ENCODE results near the gene VSTM1. TPM values are rescaled to one million over a fixed set of nuclear protein-coding genes. Genes with fewer than 3 reads are reported as not detected.

Gene VSTM1
- total RNA-seq, 1 experiment from 2014 or later: not detected

GRCh38 chr19:54047616-54048015, 16.1 kb downstream of the VSTM1 start:
- Histone ChIP-seq H2BK20ac (ENCODE audit: low read depth, low read length, poor library complexity, severe bottlenecking) (no peak overlapping the region), H3K4ac (ENCODE audit: low read depth, low read length) (no peak overlapping the region), H3K14ac (ENCODE audit: insufficient read depth, low read length) (no peak overlapping the region), H3K23ac (ENCODE audit: insufficient read length, low read depth, low read length) (no peak overlapping the region), H4K8ac (replicated peaks; ENCODE audit: insufficient read length, low read depth, low read length) (no peak overlapping the region), H3T11ph (ENCODE audit: low read length) (no peak overlapping the region), H4K5ac (ENCODE audit: insufficient read length, low read depth, low read length) (no peak overlapping the region), H2BK120ac (ENCODE audit: low read depth, low read length, poor library complexity, severe bottlenecking) (no peak overlapping the region), H3K79me2 (ENCODE audit: insufficient read depth, low read length) (no peaks in the 10 kb centered on the region), H3K23me2 (ENCODE audit: insufficient read length, low read depth, low read length, poor library complexity, severe bottlenecking) (no peaks in the 10 kb centered on the region), H4K91ac (ENCODE audit: insufficient read length, low read depth, low read length) (no peak overlapping the region), H3K4me2 (ENCODE audit: insufficient read depth, insufficient read length, low read length) (no peak overlapping the region), H2BK15ac (ENCODE audit: low read depth, low read length) (no peak overlapping the region), H3K56ac (ENCODE audit: insufficient read length, low read depth, low read length) (no peak overlapping the region), H2BK12ac (ENCODE audit: insufficient read length, low read depth, low read length) (no peak overlapping the region), H3K9me3 (ENCODE audit: control insufficient read depth, low read depth, low read length) (no peaks in the 10 kb centered on the region), H2AK5ac (ENCODE audit: insufficient read length, low read length) (no peak overlapping the region), H3K4me1 (ENCODE audit: insufficient read depth, low read length) (no peaks in the 10 kb centered on the region), H3K27me3 (ENCODE audit: insufficient read depth, low read length) (no peaks in the 10 kb centered on the region), H3K27ac (ENCODE audit: insufficient read length, low read depth, low read length) (no peak overlapping the region), H3K79me1 (ENCODE audit: insufficient read depth, low read depth, low read length, poor library complexity, severe bottlenecking) (no peaks in the 10 kb centered on the region), H4K20me1 (ENCODE audit: control insufficient read depth, insufficient read depth, insufficient read length) (no peaks in the 10 kb centered on the region), H3K9ac (ENCODE audit: extremely low read depth, insufficient read length, low read length) (no peak overlapping the region), H2AFZ (ENCODE audit: low read length) (no peak overlapping the region), H3K18ac (ENCODE audit: insufficient read length, low read depth, low read length) (no peak overlapping the region), H2BK5ac (ENCODE audit: insufficient read length, low read length) (no peak overlapping the region)
- Mint-ChIP-seq H3K4me3 (no peak overlapping the region; a peak in 1 of 5 replicates), H3K27me3 (ENCODE audit: low read depth) (peaks cover 10% of the 10 kb centered on the region; the same call in 1 of the 2 replicates), H3K4me1 (no peaks in the 10 kb centered on the region), H3K27ac (peak overlapping the region in 1 of 3 experiments; percentile 63; a peak in 1 of 7 replicates), H3K9me3 (peaks cover 0 to 3% of the 10 kb centered on the region in 2 experiments; a peak in 1 of 5 replicates), H3K36me3 (ENCODE audit: insufficient read depth in 1 of 3, low read depth in 3 of 3) (no peaks in the 10 kb centered on the region)
- no CpG with 5 or more reads among the region's 4 CpGs for WGBS (ENCODE audit: extremely low coverage, insufficient read length, low lambda C conversion rate)
- no peak for DNase-seq
- TF ChIP-seq CTCF (conservative IDR thresholded peaks at IDR 0.05): no peak
